DND-41 (cell line): ENCODE measurements around the gene INPP5J.

Experiments used
- EZH2 ChIP-seq: IDR thresholded peaks from 3 replicates; pipeline ENCODE4 v1.6.1; 2012; ENCODE audit warnings: borderline replicate concordance, low read depth, mild to moderate bottlenecking, moderate library complexity, low read length, inconsistent platforms; ENCODE audit not compliant: severe bottlenecking
- TF ChIP-seq, protein P1 (sequence below): IDR thresholded peaks from 2 replicates; pipeline ENCODE4 v1.5.1; 2012; ENCODE audit warnings: borderline replicate concordance, low read length, moderate library complexity, mild to moderate bottlenecking; ENCODE audit not compliant: poor library complexity, severe bottlenecking; ENCODE audit errors: extremely low read depth

DNA sequence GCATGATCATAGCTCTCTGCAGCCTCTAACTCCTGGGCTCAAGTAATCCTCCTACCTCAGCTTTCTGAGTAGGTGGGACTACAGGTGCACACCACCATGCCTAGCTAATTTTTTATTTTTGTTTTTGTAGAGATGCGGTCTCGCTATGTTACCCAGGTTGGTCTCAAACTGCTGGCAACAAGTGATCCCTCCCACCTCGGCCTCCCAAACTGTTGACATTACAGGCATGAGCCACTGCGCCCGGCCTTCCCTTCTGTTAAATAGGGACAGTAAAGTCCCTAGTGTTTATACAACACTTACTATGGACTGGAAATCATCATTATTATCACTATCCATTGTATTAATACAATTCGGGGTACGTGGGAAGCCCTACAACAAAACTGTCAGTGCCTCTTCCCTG, 28.0 kb upstream of the INPP5J start:
- TF ChIP-seq EZH2, result no peak
- TF ChIP-seq, protein P1, sequence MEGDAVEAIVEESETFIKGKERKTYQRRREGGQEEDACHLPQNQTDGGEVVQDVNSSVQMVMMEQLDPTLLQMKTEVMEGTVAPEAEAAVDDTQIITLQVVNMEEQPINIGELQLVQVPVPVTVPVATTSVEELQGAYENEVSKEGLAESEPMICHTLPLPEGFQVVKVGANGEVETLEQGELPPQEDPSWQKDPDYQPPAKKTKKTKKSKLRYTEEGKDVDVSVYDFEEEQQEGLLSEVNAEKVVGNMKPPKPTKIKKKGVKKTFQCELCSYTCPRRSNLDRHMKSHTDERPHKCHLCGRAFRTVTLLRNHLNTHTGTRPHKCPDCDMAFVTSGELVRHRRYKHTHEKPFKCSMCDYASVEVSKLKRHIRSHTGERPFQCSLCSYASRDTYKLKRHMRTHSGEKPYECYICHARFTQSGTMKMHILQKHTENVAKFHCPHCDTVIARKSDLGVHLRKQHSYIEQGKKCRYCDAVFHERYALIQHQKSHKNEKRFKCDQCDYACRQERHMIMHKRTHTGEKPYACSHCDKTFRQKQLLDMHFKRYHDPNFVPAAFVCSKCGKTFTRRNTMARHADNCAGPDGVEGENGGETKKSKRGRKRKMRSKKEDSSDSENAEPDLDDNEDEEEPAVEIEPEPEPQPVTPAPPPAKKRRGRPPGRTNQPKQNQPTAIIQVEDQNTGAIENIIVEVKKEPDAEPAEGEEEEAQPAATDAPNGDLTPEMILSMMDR, result no peak
